Stimulated activated naive CD8-positive, alpha-beta T cell treated with anti-CD3 and anti-CD28 coated beads, Interleukin-15, amount 100 ng/mL, for 72 hours (primary cell): ENCODE results near the gene LRRN2.

Experiments
- ATAC-seq: fragments of 150-1000 bp; cut with Tn5 transposase; 2 replicates; pipeline ENCODE4 v1.10.0; 2021; ENCODE audit warnings: mild to moderate bottlenecking, moderate library complexity
- DNase-seq, 2 donors: peaks; one replicate each; pipeline ENCODE4 v3.0.0; 2021 to 2022
- H3K27ac Mint-ChIP-seq, 2 donors: one replicate each; pipeline ENCODE4 v1.8.0; 2022; ENCODE audit warnings: mild to moderate bottlenecking in 2 of 2, mixed read lengths in 2 of 2, moderate library complexity in 2 of 2
- H3K27me3 Mint-ChIP-seq: one replicate; pipeline ENCODE4 v1.8.0; 2022; ENCODE audit warnings: mixed read lengths
- H3K4me1 Mint-ChIP-seq: one replicate; pipeline ENCODE4 v1.8.0; 2022; ENCODE audit warnings: mild to moderate bottlenecking, mixed read lengths
- H3K4me3 Mint-ChIP-seq, 2 donors: one replicate each; pipeline ENCODE4 v1.8.0; 2022; ENCODE audit warnings: mild to moderate bottlenecking in 2 of 2, mixed read lengths in 2 of 2, moderate library complexity in 1 of 2
- H3K9me3 Mint-ChIP-seq, 2 donors: one replicate each; pipeline ENCODE4 v1.8.0; 2022; ENCODE audit warnings: mixed read lengths in 2 of 2

Gene LRRN2

GRCh38 chr1:204664384-204664651 is 21.2 kb downstream of the LRRN2 start:
- ATAC-seq (no peak), DNase-seq (no peak)
- peaks cover 5% of the 10 kb centered on the region for H3K27me3 Mint-ChIP-seq
- no peak overlapping the region for H3K4me3 Mint-ChIP-seq
- H3K4me1 Mint-ChIP-seq, result no peaks in the 10 kb centered on the region
- no peaks in the 10 kb centered on the region for H3K9me3 Mint-ChIP-seq
- no peak overlapping the region for H3K27ac Mint-ChIP-seq

- DNase-seq (no peak), ATAC-seq (no peak)
- no peak overlapping the region for H3K27ac Mint-ChIP-seq
- peaks cover 5% of the 10 kb centered on the region for H3K27me3 Mint-ChIP-seq
- H3K9me3 Mint-ChIP-seq, result no peaks in the 10 kb centered on the region
- no peak overlapping the region for H3K4me3 Mint-ChIP-seq
- no peaks in the 10 kb centered on the region for H3K4me1 Mint-ChIP-seq
Observed at GRCh38 chr1:204663644-204664383, 21.7 kb downstream of the LRRN2 start.

DNA sequence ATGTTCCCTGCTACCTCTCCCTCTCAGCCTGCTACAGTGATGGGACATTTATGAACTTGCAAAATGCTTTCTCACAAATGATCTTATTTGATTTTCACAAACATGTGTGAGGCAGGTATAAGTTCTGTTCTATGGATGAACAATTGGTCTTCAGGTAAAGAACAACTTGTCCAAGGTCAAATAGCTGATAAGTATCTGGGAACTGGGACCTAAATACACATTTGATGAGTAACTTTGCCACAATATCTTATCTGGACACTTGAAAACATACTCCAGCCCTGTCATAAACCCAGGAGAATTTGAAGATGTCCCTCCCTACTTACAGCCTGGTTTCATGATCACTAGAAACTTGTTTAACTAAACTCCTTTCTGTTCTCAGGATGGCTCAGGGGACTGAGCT is 23.0 kb downstream of the LRRN2 start:
- DNase-seq (no peak), ATAC-seq (no peak)
- no peaks in the 10 kb centered on the region for H3K4me1 Mint-ChIP-seq
- no peaks in the 10 kb centered on the region for H3K9me3 Mint-ChIP-seq
- H3K4me3 Mint-ChIP-seq, result no peak overlapping the region
- H3K27ac Mint-ChIP-seq, result no peak overlapping the region
- peaks cover 5% of the 10 kb centered on the region for H3K27me3 Mint-ChIP-seq

GRCh38 chr1:204660509-204660908 is 25.0 kb downstream of the LRRN2 start:
- no peak for ATAC-seq
- Mint-ChIP-seq H3K27ac (peak overlapping the region in 1 of 2 donors; percentile 22), H3K27me3 (peaks cover 10% of the 10 kb centered on the region), H3K4me1 (no peaks in the 10 kb centered on the region), H3K4me3 (no peak overlapping the region), H3K9me3 (no peaks in the 10 kb centered on the region)
- no peak for DNase-seq

DNA sequence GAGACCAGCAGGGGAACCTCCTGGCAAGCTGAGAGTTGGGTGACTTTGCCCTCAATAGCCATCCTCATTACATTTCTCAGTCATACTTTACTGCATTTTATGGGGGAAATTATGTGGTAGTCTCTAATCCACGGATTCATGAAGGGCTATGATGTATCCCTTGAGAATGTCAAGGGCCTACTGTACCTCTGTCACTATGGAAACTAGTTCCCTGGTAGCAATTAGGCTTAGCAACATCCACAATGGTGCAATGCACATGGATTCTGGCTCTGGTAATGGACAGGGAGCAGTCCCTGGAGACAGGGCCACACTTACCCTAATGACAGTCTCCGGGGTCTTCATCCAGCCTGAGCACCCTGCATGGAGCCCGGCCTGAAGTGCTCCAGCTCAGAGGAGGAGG is 26.5 kb downstream of the LRRN2 start:
- Mint-ChIP-seq H3K27me3 (peaks cover 7% of the 10 kb centered on the region), H3K4me1 (no peaks in the 10 kb centered on the region), H3K9me3 (no peaks in the 10 kb centered on the region), H3K27ac (peak overlapping the region in 1 of 2 donors; percentile 68), H3K4me3 (no peak overlapping the region)
- ATAC-seq (no peak), DNase-seq (no peak)

- Mint-ChIP-seq H3K9me3 (no peaks in the 10 kb centered on the region), H3K27ac (no peak overlapping the region), H3K27me3 (peaks cover 8% of the 10 kb centered on the region), H3K4me1 (no peaks in the 10 kb centered on the region), H3K4me3 (no peak overlapping the region)
- no peak for ATAC-seq
- no peak for DNase-seq
Observed at GRCh38 chr1:204658295-204658694, 27.2 kb downstream of the LRRN2 start.

DNA sequence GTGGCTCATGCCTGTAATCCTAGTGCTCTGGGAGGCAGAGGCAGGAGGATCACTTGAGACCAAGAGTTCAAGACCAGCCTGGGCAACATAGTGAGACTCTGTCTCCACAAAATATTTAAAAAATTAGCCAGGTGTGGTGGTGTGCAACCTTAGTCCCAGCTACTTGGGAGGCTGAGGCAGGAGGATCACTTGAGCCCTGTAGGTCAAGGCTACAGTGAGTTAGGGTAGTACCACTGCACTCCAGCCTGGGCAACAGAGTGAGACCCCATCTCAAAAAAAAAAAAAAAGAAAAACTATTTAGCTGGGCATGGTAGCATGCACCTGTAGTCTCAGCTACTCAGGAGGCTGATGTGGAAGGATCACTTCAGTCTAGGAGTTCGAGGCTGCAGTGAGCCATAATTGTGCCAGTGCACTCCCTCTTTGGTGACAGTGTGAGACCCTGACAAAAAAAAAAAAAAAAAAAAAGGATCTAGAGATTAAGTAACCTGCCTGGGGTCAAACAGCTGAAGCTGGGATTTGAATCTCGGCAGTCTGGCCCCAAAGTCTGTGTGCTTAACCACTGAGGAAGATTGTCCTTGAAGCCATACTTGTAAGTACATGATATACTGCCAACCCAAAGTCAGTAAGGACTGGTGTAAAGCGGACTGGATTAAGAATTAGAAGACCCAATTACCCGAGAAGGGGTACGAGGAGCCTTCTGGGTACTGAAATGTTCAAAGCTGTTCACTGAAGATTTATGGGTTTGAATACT is 31.8 kb downstream of the LRRN2 start:
- H3K27me3 Mint-ChIP-seq, result peaks cover 39% of the 10 kb centered on the region
- no peak overlapping the region for H3K4me3 Mint-ChIP-seq
- no peaks in the 10 kb centered on the region for H3K4me1 Mint-ChIP-seq
- DNase-seq (no peak), ATAC-seq (no peak)
- H3K9me3 Mint-ChIP-seq, result no peaks in the 10 kb centered on the region
- peak overlapping the region in 1 of 2 donors; percentile 63 for H3K27ac Mint-ChIP-seq

DNA sequence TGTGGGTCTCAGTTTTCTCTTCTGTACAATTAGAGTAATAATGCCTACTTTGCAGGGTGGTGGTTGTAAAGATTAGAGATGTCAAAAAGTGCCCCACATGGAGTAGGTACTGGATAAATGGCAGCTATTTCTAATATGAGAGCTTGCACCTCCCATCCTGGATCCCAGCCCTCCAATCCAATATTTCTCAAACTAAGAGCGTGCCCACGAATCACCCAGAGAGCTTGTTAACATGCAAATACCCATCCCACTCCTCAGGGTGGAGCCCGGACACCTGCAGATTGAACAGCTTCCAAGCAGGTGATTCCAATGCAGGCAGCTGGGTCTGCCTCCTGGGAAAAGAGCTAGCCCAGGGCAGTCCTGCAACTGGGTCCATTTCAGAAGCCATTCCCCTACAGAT is 33.0 kb downstream of the LRRN2 start:
- peaks cover 39% of the 10 kb centered on the region for H3K27me3 Mint-ChIP-seq
- ATAC-seq (no peak), DNase-seq (no peak)
- no peak overlapping the region for H3K4me3 Mint-ChIP-seq
- H3K9me3 Mint-ChIP-seq, result no peaks in the 10 kb centered on the region
- H3K4me1 Mint-ChIP-seq, result peaks cover 2% of the 10 kb centered on the region
- H3K27ac Mint-ChIP-seq, result peak overlapping the region in 1 of 2 donors; percentile 64

DNA sequence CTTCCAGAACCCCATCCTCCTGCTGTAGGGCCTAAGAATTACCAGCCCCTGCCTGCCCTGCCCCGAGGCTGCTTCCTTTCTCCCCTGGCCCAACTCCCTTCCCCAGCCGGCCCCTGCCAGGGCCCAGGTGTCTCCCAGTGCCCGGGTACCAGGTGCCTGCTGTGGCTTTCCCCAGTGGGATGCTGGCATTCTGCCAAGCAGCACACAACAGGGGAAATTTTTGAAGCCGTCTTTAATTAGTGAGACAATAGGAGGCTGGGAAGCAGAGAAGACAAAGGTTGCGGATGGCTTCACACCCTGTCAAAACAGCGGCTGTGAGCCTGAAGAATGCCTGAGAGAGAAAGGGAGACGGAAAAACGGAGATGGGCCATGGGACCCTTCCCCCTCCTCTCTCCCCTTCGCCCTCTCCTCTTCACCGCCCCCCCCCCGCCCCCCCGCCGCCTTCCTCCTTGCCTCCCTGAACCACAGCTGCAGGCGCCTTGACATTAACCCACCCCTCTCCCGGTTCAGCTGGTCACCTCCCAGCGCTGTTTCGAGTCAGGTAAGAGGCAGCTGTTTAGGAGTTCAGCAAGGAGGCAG is 33.6 kb downstream of the LRRN2 start:
- peaks cover 8% of the 10 kb centered on the region for H3K4me1 Mint-ChIP-seq
- ATAC-seq (no peak), DNase-seq (no peak)
- no peaks in the 10 kb centered on the region for H3K9me3 Mint-ChIP-seq
- H3K27me3 Mint-ChIP-seq, result peaks cover 39% of the 10 kb centered on the region
- no peak overlapping the region for H3K4me3 Mint-ChIP-seq
- H3K27ac Mint-ChIP-seq, result no peak overlapping the region

DNA sequence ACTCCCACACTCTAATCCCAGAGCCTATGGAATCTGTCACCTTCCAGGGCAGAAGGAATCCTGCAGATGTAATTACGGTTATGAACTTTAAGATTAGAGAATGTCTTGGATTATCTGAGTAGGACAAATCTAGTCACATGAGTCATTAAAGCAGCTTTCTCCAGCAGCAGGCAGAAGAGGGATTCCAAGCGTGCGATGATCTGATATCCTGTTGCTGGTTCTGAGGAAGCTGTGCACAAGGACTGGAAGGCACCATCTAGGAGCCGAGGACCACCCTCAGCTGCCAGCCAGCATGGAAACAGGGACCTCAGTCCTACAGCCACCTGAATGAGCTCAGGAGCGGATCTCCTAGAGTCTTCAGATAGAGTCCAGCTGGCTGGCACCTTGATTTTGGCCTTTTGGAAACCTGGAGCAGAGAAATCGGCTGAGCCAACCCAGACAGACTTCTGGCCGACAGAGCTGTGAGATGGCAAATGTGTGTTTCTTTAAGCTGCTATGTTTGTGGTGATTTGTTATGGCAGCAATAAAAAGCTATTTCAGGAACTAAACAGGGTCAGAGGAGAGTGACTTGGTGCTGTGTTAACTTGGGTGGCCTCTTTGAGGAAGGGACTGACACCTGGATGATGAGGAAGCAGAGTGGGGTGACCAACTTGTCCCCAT is 34.5 kb downstream of the LRRN2 start:
- DNase-seq (no peak), ATAC-seq (no peak)
- Mint-ChIP-seq H3K4me1 (peaks cover 10% of the 10 kb centered on the region), H3K4me3 (no peak overlapping the region), H3K27me3 (peaks cover 42% of the 10 kb centered on the region), H3K9me3 (no peaks in the 10 kb centered on the region), H3K27ac (no peak overlapping the region)

DNA sequence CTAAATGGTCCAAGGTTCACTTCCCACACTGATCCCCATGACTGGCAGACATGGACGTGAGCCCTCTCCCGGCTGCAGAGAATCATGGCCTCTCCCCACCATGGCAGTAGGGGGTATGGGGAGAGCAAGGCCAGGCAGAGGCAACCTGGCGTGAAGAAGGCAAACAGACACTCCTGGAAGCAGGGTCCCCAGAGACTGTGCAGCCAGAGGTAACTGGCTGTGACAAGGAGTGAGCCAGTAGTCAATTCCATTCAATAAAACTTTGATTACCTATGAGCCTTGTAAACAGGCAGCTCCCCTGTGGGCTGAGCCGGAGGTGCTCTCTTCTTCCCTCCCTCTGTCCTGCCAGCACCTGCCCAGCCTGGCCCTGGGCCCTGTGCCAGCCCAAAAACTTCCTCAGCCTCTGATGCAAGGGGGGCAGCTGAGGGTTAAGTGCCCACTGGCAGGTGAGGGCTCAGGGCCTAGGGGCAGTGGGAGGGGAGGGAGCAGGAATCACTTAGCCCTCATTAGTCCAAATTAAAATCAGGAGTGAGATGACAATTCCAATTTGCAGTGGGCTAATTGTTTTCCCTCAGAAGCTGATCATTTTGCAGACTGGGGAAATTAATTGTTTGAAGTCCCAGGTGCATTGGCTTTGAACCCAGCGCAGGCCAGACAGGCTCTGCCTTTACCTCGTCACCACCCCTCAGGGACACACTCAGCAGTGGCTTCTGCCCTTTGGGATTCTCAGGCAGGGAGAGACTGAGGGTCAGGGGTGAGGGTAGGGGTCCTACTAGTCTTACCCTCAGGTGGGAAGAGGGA is 35.6 kb downstream of the LRRN2 start:
- no peak overlapping the region for H3K27ac Mint-ChIP-seq
- peaks cover 10% of the 10 kb centered on the region for H3K4me1 Mint-ChIP-seq
- H3K27me3 Mint-ChIP-seq, result peaks cover 42% of the 10 kb centered on the region
- ATAC-seq (no peak), DNase-seq (no peak)
- no peaks in the 10 kb centered on the region for H3K9me3 Mint-ChIP-seq
- no peak overlapping the region for H3K4me3 Mint-ChIP-seq

DNA sequence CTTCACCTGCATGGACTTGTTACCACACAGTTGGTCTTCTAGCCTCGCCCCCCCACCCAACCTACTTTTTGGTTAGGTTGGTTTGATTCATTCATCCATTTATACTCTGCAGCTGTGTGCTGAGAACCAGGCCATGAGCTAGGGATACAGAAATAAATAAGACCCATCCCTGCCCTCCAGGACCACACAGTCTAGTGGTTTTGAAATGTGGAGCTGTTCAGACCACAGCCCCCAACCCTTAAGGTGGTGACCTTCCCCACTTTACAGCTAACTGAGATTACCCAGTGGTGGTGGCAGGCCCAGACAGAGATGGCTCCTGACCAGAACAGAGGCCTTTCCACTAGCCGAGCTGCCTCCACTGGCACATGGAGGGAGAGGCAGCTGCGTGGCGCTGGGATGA is 37.0 kb downstream of the LRRN2 start:
- Mint-ChIP-seq H3K4me3 (no peak overlapping the region), H3K4me1 (peaks cover 10% of the 10 kb centered on the region), H3K9me3 (no peaks in the 10 kb centered on the region), H3K27ac (no peak overlapping the region), H3K27me3 (peaks cover 50% of the 10 kb centered on the region)
- no peak for ATAC-seq
- no peak for DNase-seq

- ATAC-seq (no peak), DNase-seq (no peak)
- H3K4me3 Mint-ChIP-seq, result no peak overlapping the region
- H3K27me3 Mint-ChIP-seq, result peaks cover 45% of the 10 kb centered on the region
- H3K4me1 Mint-ChIP-seq, result peaks cover 10% of the 10 kb centered on the region
- H3K9me3 Mint-ChIP-seq, result no peaks in the 10 kb centered on the region
- no peak overlapping the region for H3K27ac Mint-ChIP-seq
Observed at GRCh38 chr1:204647805-204648153, 37.8 kb downstream of the LRRN2 start.

GRCh38 chr1:204647114-204647804 is 38.3 kb downstream of the LRRN2 start:
- ATAC-seq, result peak; percentile 46
- H3K27ac Mint-ChIP-seq, result peak overlapping the region in 1 of 2 donors; percentile 1

GRCh38 chr1:204645666-204646065 is 39.9 kb downstream of the LRRN2 start:
- H3K9me3 Mint-ChIP-seq, result no peaks in the 10 kb centered on the region

More at GRCh38 chr1:204647114-204647804, 38.3 kb downstream of the LRRN2 start:
- H3K4me1 Mint-ChIP-seq, result peaks cover 10% of the 10 kb centered on the region
- peaks cover 40% of the 10 kb centered on the region for H3K27me3 Mint-ChIP-seq
- no peak for DNase-seq
- H3K9me3 Mint-ChIP-seq, result no peaks in the 10 kb centered on the region
- no peak overlapping the region for H3K4me3 Mint-ChIP-seq

More at GRCh38 chr1:204645666-204646065, 39.9 kb downstream of the LRRN2 start:
- Mint-ChIP-seq H3K27me3 (peaks cover 24% of the 10 kb centered on the region), H3K4me1 (peaks cover 10% of the 10 kb centered on the region), H3K4me3 (no peak overlapping the region), H3K27ac (peak overlapping the region in 1 of 2 donors; percentile 21)
- ATAC-seq, result no peak
- DNase-seq, result no peak
